K562 (cell line): ENCODE results near the gene GATC. TPM values are rescaled to one million over a fixed set of nuclear protein-coding genes. Genes with fewer than 3 reads are reported as not detected.
A peak's percentile ranks its signal among the peaks of the same experiment; 100 is the strongest.

Experiments
- ATAC-seq: fragments of 200-7000 bp; cut with Tn5 transposase; 3 replicates; pipeline ENCODE4 v1.9.1; 2020; ENCODE audit warnings: moderate library complexity
- BruUV-seq: library from RNA; stranded (reverse); fragments of 400-500 nt; replicated peaks from 2 replicates; lab custom pipeline; 2021; lab: Mats Ljungman, UMichigan
- CTCF ChIA-PET: fragments of 300-600 bp; formaldehyde crosslinking; extraction: SDS; loops from one replicate; lab custom pipeline; 2021; ENCODE audit warnings: low intra/inter-chr PET ratio; lab: Yijun Ruan, JAX
- POLR2A ChIA-PET: fragments of 300-600, 350-650 bp; sonication (Branson Sonifier 250); formaldehyde crosslinking; extraction: SDS; loops from one replicate; lab custom pipeline; 2021; ENCODE audit warnings: antibody characterized with exemption, inconsistent platforms; lab: Yijun Ruan, JAX
- DNase-seq, 4 experiments: peaks; one replicate each; pipeline versions ENCODE4 v3.0.0 to v3.0.0-alpha.2; 2011 to 2018; ENCODE audit warnings: low spot score in 3 of 4, mixed read lengths in 3 of 4; ENCODE audit errors: extremely low read depth in 1 of 4
- FAIRE-seq: peaks from 2 replicates; lab custom pipeline; 2011; peaks lifted over from hg19 to GRCh38; lab: Jason Lieb, UNC
- H2AFZ ChIP-seq: 2 replicates; pipeline ENCODE4 v1.6.0; 2011; ENCODE audit warnings: low read depth, low read length, control low read depth, inconsistent platforms
- H3K27ac ChIP-seq: fragments of 200-600 bp; 3 replicates; pipeline ENCODE4 v1.8.0; 2011; ENCODE audit warnings: low read depth, mild to moderate bottlenecking, control low read depth, inconsistent platforms, low read length, moderate library complexity, mixed read lengths; ENCODE audit errors: extremely low read depth
- H3K27me3 ChIP-seq, 2 experiments: fragments of 300-600 bp in 1 of 2; 2 replicates in 1 of 2; 3 replicates in 1 of 2; pipeline versions ENCODE4 v1.6.0 to v1.8.0; 2011; ENCODE audit warnings: inconsistent platforms in 2 of 2, low read length in 2 of 2, mild to moderate bottlenecking in 1 of 2, mixed read lengths in 1 of 2, moderate library complexity in 1 of 2; ENCODE audit not compliant: control insufficient read depth in 2 of 2, insufficient read depth in 2 of 2
- H3K36me3 ChIP-seq: fragments of 300-600 bp; 3 replicates; pipeline ENCODE4 v1.8.0; 2011; ENCODE audit warnings: mild to moderate bottlenecking, low read length, inconsistent platforms; ENCODE audit not compliant: control insufficient read depth, insufficient read depth
- H3K4me1 ChIP-seq, 2 experiments: fragments of 200-600 bp in 1 of 2; replicated peaks in 1 of 2; 2 replicates in 1 of 2; 3 replicates in 1 of 2; pipeline versions ENCODE4 v1.5.1 to v1.8.0; 2011; ENCODE audit warnings: inconsistent platforms in 2 of 2, low read length in 2 of 2, mild to moderate bottlenecking in 1 of 2, mixed read lengths in 1 of 2, moderate library complexity in 1 of 2; ENCODE audit not compliant: control insufficient read depth in 2 of 2, insufficient read depth in 2 of 2
- H3K4me2 ChIP-seq: 2 replicates; pipeline ENCODE4 v1.6.1; 2011; ENCODE audit warnings: low read length, control low read depth, inconsistent platforms, mixed read lengths; ENCODE audit not compliant: insufficient read depth
- H3K4me3 ChIP-seq: fragments of 200-600 bp; sonication (generic), shearing (Covaris generic); 2 replicates; pipeline ENCODE4 v1.5.1; 2016; ENCODE audit warnings: control low read depth, inconsistent platforms
- H3K79me2 ChIP-seq: fragments of 200-600 bp; 3 replicates; pipeline ENCODE4 v1.8.0; 2011; ENCODE audit warnings: low read length, inconsistent platforms; ENCODE audit not compliant: control insufficient read depth, insufficient read depth
- H3K9ac ChIP-seq, 2 experiments: 2 replicates each; pipeline versions ENCODE4 v1.6.0 to v1.6.1; 2011; ENCODE audit warnings: low read depth in 2 of 2, low read length in 2 of 2, control low read depth in 1 of 2, inconsistent platforms in 1 of 2, mild to moderate bottlenecking in 1 of 2, mixed read lengths in 1 of 2; ENCODE audit not compliant: insufficient read depth in 1 of 2
- H3K9me1 ChIP-seq: one replicate; pipeline ENCODE4 v1.6.0; 2011; ENCODE audit warnings: inconsistent platforms, mild to moderate bottlenecking, low read length, moderate library complexity; ENCODE audit not compliant: control insufficient read depth, insufficient read depth
- H3K9me3 ChIP-seq: replicated peaks from 2 replicates; pipeline ENCODE4 v1.5.1; 2011; ENCODE audit warnings: low read depth, low read length, inconsistent platforms; ENCODE audit not compliant: control insufficient read depth, insufficient read depth
- H4K20me1 ChIP-seq: replicated peaks from 2 replicates; pipeline ENCODE4 v1.6.1; 2011; ENCODE audit warnings: low read length, inconsistent platforms, mixed read lengths; ENCODE audit not compliant: control insufficient read depth, insufficient read depth
- CBX3 ChIP-seq, 2 experiments: IDR thresholded peaks; 1 replicate in 1 of 2; 2 replicates in 1 of 2; pipeline ENCODE4 v1.6.1; 2012; ENCODE audit warnings: inconsistent platforms in 2 of 2, low read length in 2 of 2, borderline replicate concordance in 1 of 2, control low read depth in 1 of 2
- NFE2L1 ChIP-seq: fragments of 450-650 bp; IDR thresholded peaks from 2 replicates; pipeline ENCODE4 v1.6.1; 2016; ENCODE audit warnings: missing genetic modification characterization, low read depth, mild to moderate bottlenecking, missing compliant biosample characterization, moderate library complexity, borderline replicate concordance
- RFX1 ChIP-seq: fragments of 450-650 bp; IDR thresholded peaks from 2 replicates; pipeline ENCODE4 v1.6.1; 2016; ENCODE audit warnings: mild to moderate bottlenecking, moderate library complexity
- WGBS: fragments of 100-300 bp; shearing (Covaris generic); methylation state at CpG from one replicate; pipeline ENCODE4 v1.1.6; 2016; ENCODE audit warnings: low coverage, mixed read lengths; ENCODE audit not compliant: insufficient coverage; ENCODE audit errors: missing lambda C conversion rate; 5-methylcytosine and 5-hydroxymethylcytosine counted together
- in situ Hi-C: fragments of 300-500 bp; cut with MboI; formaldehyde crosslinking; loops from 4 replicates; pipeline ENCODE4 v1.15.0; 2018; ENCODE audit warnings: inconsistent platforms, mixed read lengths
- intact Hi-C: fragments of 100-400 bp; cut with micrococcal nuclease; formaldehyde crosslinking; loops from 2 replicates; pipeline ENCODE4 v1.14.2; 2022
- polyA plus RNA-seq, 8 experiments: library from polyadenylated mRNA; depleted of rRNA in 4 of 8; stranded (reverse) in 5 of 8; unstranded in 3 of 8; fragments of >200 nt; fragmentation: Nextera tagmentation in 2 of 8; fragmentation: Illumina TruSeq in 1 of 8; extraction: Ambion mirVana in 2 of 8; extraction: Trizol in 1 of 8; gene quantifications; 2 replicates each; pipeline versions ENCODE4 v1.2.1 to v1.2.3, GENCODE V29; 2011 to 2014; ENCODE audit warnings: inconsistent platforms in 1 of 8, missing spikeins in 1 of 8
- total RNA-seq, 7 experiments: library from RNA; depleted of rRNA in 6 of 7; stranded (reverse); fragments of >200 nt in 6 of 7; fragmentation: Illumina TruSeq in 2 of 7; extraction: Trizol in 2 of 7; gene quantifications; 2 replicates each; pipeline versions ENCODE4 v1.2.1 to v1.2.3, GENCODE V29; 2011 to 2021; ENCODE audit warnings: low replicate concordance in 1 of 7

The GATC gene
- total and polyA plus RNA-seq, 9 of the 15 experiments (the other 6 are each of a cell fraction or from before 2014, with no cell fraction given) = 5.8 to 52.6 (median 28.2) TPM

GRCh38 chr12:120498870-120499515 lies 52.7 kb downstream of the GATC start (continued):
- no peak for TF ChIP-seq CBX3 (IDR thresholded peaks at IDR 0.05; ENCODE audit: borderline replicate concordance in 1 of 2, low read length in 2 of 2)

- H4K20me1 ChIP-seq = peaks cover 12% of the 10 kb centered on the region; the same call in 1 of the 2 replicates
- FAIRE-seq = no peak
- ATAC-seq = no peak
- no peak overlapping the region for H3K9ac ChIP-seq
- intact Hi-C loops = no loop called here
- no peaks in the 10 kb centered on the region for H3K27me3 ChIP-seq
- peaks cover 30% of the 10 kb centered on the region for H3K79me2 ChIP-seq
- ChIA-PET POLR2A (interaction anchor here (0.6 to 4.6 kb wide), 9 partner anchors 8 to 79 kb away, joined by 3 to 21 read pairs (median 4); partner anchors contain the start of gene COQ5), CTCF (no interaction called here)
- no peak for DNase-seq
- H3K27ac ChIP-seq = no peak overlapping the region
- TF ChIP-seq RFX1 (peak; percentile 54), NFE2L1 (tag) (no peak)
- H3K4me1 ChIP-seq = peaks cover 2 to 9% of the 10 kb centered on the region in 2 experiments; a peak in 2 of 5 replicates
- WGBS = 82% methylated on average over 1 of the region's 1 CpG
- in situ Hi-C loops = no loop called here
- no peak overlapping the region for H3K4me2 ChIP-seq
- no peaks in the 10 kb centered on the region for H3K9me1 ChIP-seq
- no peak overlapping the region for H2AFZ ChIP-seq
- peaks cover 46% of the 10 kb centered on the region; the same call in 2 of the 3 replicates for H3K36me3 ChIP-seq
- no peak overlapping the region for H3K4me3 ChIP-seq
- H3K9me3 ChIP-seq = 0 out of 2 replicates have a peak, but pooled peaks cover 2% of the 10 kb centered on the region
- no TSS peak for BruUV-seq
These were observed 54.3 kb downstream of the GATC start for GRCh38 chr12:120500581-120500980.
